ENCODE measurements around the gene NKD1.
"Not testable (repeated sequence)": the region's sequence is repeated elsewhere in the genome, so short reads cannot be mapped to it uniquely, and the experiment has no call there.

NKD1 gene

GRCh38 chr16:50548125-50548908 is at the start of gene NKD1:
TSS of gene NKD1 (plus strand) at chr16:50548396. CDS start at chr16:50548554, 158 bp downstream.
- peak; percentile 49 for DNase-seq

- DNase-seq, result peak; percentile 26
These were observed 49.6 kb upstream of the NKD1 start for GRCh38 chr16:50498431-50499155.

GRCh38 chr16:50499254-50499653 is 48.9 kb upstream of the NKD1 start:
- no peak for DNase-seq

- DNase-seq, result no peak
These were observed 47.9 kb upstream of the NKD1 start for GRCh38 chr16:50500171-50500874.

- DNase-seq, result no peak
These were observed 46.9 kb upstream of the NKD1 start for GRCh38 chr16:50501251-50501650.

GRCh38 chr16:50501986-50502615 is 46.1 kb upstream of the NKD1 start:
- no peak for DNase-seq

GRCh38 chr16:50502616-50503011 is 45.6 kb upstream of the NKD1 start:
- DNase-seq, result no peak

GRCh38 chr16:50503868-50504531 is 44.2 kb upstream of the NKD1 start:
- not testable (repeated sequence) for DNase-seq

- no peak for DNase-seq
These were observed 43.1 kb upstream of the NKD1 start for GRCh38 chr16:50505115-50505514.

- peak; percentile 12 for DNase-seq
These were observed 42.3 kb upstream of the NKD1 start for GRCh38 chr16:50505714-50506542.

- DNase-seq, result no peak
These were observed 41.7 kb upstream of the NKD1 start for GRCh38 chr16:50506543-50506937.

GRCh38 chr16:50507397-50507796 is 40.8 kb upstream of the NKD1 start:
- no peak for DNase-seq

- peak; percentile 32 for DNase-seq
These were observed 38.5 kb upstream of the NKD1 start for GRCh38 chr16:50509521-50510341.

GRCh38 chr16:50515218-50515617 is 33.0 kb upstream of the NKD1 start:
- no peak for DNase-seq

GRCh38 chr16:50516401-50516800 is 31.8 kb upstream of the NKD1 start:
- DNase-seq, result no peak

- no peak for DNase-seq
These were observed 31.3 kb upstream of the NKD1 start for GRCh38 chr16:50516890-50517289.

- no peak for DNase-seq
These were observed 30.5 kb upstream of the NKD1 start for GRCh38 chr16:50517450-50518252.

GRCh38 chr16:50519001-50519400 is 29.2 kb upstream of the NKD1 start:
- no peak for DNase-seq

GRCh38 chr16:50519602-50520001 is 28.6 kb upstream of the NKD1 start:
- DNase-seq, result no peak
